Renal cortical epithelial cell (primary cell): ENCODE measurements around the gene CYP2J2. TPM values are rescaled to one million over a fixed set of nuclear protein-coding genes. Genes with fewer than 3 reads are reported as not detected.
"Not testable (repeated sequence)": the region's sequence is repeated elsewhere in the genome, so short reads cannot be mapped to it uniquely, and the experiment has no call there.

Experiments
- DNase-seq: peaks from one replicate; pipeline ENCODE4 v3.0.0-alpha.2; 2011; ENCODE audit warnings: low read depth
- total RNA-seq: library from RNA; depleted of rRNA; stranded (reverse); fragments of >200 nt; gene quantifications from 2 replicates; pipeline ENCODE4 v1.2.3, GENCODE V29; 2014

CYP2J2 gene
- total RNA-seq, 1 donor from 2014 or later, result 3.1 TPM

DNA sequence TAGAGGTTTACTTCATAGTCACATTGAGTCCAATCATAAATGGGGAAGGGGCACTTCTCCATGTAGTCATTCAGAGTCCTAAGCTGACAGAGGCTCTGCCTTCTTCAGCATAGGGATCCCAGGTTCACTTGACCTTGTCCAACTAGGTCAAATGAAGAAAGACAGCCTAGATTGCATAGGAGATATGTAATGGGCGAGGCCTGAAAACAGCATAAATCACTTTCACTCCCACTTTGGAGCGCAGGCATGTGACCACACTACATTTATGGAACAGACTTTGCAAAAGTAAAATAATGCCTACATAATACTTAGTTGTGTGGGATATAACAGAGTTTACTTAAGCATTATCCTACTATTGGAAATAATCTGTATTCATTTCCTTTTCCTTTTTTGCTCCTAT lies 60.1 kb downstream of the CYP2J2 start:
- DNase-seq, result no peak

DNA sequence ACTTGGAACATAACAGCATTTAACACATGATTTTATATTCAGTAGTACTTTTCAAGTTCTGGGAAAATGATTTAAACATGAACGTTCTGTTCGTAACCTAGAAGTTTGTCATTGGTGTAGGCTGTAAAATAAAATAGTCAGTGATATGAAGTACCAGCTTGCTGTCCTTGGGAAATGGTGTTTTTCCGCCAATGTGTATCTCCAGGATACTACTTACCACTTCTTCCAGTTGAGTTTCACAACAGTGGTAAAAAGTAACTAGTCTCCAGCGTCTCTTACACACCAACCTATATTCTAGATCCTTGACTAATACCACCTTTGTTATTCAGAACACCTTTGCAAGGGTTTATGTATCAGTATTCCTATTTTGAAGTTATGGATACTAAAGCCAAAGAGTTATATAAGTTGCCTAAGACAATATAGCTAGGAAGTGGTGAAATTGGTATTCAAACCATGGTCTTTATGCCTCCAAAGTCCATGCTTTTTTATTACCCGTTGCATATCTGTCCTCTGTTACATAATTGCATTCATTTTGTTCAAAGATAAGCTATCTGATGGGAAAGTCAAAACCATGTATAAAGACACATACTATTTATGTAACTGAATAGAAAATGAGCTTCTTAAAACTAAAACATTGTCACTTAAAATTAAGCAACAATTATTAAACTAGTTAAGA lies 68.8 kb downstream of the CYP2J2 start:
- DNase-seq, result no peak

DNA sequence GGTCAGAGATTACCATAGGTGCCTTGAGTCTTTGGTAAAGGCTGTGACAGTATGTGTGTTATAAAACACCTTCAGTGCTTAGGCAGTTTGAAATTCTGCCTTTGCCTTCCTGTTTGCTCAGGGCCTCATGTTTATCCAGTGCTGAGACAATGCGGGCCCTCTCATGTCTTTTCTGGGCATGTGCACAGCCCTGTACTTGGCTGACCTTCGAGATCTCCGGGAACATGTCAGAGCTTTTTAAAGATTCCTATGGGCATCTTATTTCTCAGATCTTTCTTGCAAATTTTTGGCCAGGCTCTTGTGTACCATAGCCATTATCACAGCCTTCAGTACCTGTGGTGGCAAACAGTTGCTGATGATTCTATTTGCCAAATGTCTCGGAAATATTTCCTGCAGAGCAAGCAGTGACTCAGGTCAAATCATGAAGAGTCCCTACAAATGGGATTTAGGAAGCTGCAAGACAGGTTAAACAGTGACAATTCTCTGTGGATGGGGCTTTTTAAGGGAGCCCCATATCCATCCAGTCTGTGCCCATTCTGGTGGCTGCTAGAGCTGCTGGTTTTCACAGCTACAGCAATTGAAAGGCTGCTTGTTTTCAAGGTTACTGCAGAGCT lies 69.7 kb downstream of the CYP2J2 start:
- no peak for DNase-seq

DNA sequence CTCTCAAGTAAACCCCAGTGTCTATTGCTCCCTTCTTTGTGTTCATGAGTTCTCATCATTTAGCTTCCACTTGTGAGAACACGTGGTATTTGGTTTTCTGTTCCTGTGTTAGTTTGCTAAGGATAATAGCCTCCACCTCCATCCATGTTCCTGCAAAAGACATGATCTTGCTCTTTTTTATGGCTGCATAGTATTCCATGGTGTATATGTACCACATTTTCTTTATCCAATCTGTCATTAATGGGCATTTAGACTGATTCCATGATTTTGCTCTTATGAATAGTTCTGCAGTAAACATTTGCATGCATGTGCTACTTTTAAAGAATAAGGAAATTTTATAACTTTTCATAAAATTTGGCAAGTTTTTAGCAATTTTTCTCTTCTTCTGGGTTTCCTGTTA lies 71.3 kb downstream of the CYP2J2 start:
- not testable (repeated sequence) for DNase-seq

DNA sequence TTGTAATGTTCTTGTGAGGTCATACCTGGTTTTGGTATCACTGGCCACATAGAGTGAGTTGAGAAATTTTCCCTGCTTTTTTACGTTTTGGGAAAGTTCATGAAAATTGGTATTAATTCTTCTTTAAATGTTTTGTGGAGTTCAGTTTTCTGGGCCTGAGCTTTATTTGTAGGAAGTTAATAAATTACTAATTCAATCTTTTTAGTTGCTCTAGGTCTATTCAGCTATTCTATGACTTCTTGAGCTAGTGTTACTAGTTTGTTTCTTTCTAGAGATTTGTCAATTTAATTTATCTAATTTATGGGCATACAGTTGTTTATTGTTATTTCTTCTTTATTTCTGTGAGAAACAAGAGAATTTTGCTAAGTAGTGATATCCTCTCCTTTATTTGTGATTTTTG lies 74.5 kb downstream of the CYP2J2 start:
- DNase-seq, result no peak

DNA sequence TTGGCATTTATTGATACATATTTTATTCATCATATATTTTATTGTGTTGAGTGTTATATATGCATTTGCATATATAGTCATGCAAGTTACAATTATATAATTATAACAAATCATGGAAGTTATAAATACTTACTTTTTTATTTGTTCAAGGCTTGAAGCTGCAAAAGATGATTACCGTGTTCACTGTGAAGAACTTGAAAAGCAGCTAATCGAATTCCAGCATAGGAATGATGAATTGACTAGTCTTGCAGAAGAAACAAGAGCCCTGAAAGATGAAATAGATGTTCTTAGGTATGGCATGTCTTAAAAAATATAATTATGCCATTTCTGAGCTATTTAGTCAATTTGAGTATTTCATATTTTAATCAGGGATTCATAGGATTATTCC lies 79.7 kb downstream of the CYP2J2 start:
- DNase-seq, result no peak

DNA sequence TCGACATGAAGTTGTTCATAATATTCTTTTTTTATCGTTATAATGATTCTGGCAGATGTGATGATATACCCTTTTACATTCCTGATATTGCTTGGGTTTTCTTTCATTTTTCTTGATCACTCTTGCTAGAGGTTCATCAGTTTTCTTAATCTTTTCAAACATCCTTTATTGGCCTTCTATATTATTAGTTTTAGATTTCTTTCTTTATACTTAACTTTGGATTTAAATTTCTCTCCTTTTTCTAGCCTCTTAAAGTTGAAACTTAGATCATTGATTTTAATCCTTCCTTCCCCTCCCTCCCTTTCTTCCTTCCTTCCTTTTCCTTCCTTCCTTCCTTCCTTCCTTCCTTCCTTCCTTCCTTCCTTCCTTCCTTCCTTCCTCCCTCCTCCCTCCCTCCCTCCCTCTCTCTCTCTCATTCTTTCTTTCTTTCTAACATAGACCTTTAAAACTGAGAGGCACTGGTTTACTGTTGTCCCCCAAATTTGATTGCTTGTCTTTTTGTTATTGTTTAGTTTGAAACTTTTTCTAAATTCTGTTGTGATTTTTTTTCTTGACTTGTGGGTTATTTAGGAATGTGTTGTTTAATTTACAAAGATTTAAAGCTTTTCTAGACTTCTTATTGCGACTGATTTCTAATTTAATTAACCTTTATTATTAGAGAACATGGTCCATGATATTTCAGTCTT lies 80.2 kb downstream of the CYP2J2 start:
- DNase-seq, result no peak

DNA sequence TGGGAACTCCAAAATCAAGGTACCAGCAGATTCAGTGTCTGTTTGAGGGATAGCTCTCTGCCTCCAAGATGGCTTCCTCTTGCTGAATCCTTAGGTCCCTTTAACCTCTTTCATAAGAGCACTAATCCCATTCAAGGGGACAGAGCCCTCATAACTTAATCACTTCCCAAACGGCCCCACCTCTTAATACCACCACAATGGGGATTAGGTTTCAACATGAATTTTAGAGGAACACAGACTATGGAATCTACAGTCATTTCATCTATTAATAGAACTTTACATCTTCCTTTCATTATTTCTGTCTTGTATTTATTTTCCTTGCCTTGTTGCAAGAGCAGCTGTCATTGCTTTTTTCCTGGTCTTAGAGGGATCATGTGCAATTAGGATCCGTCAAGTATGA lies 81.5 kb downstream of the CYP2J2 start:
- no peak for DNase-seq

Other genes starting within 250 kb of the CYP2J2 start
- 18.6 and 45.2 TPM in 2 replicates for gene HOOK1, start 111.8 kb downstream of the CYP2J2 start, total RNA-seq
- 0.17 TPM in 1 of 2 replicates, not detected in the other for gene C1orf87, start 147.0 kb upstream of the CYP2J2 start, total RNA-seq